Gastrocnemius medialis (tissue), 4 donors: Measurements from ENCODE around the gene CCDC9B.

ENCODE experiments used
- POLR2A ChIP-seq, 2 donors: fragments of 450-650 bp; IDR thresholded peaks; one replicate each; pipeline ENCODE4 v1.6.1; 2017; ENCODE audit warnings: antibody characterized with exemption in 2 of 2, mild to moderate bottlenecking in 2 of 2, moderate library complexity in 2 of 2
- TF ChIP-seq, protein P1 (sequence below), 5 experiments: fragments of 450-650 bp in 3 of 5; fragments of 200-600 bp in 2 of 5; sonication (generic) in 2 of 5; IDR thresholded peaks in 4 of 5; conservative IDR thresholded peaks in 1 of 5; 1 replicate in 4 of 5; 2 replicates in 1 of 5; pipeline ENCODE4 v1.5.1; 2016 to 2019; ENCODE audit warnings: antibody characterized with exemption in 5 of 5, mild to moderate bottlenecking in 3 of 5, moderate library complexity in 3 of 5

DNA sequence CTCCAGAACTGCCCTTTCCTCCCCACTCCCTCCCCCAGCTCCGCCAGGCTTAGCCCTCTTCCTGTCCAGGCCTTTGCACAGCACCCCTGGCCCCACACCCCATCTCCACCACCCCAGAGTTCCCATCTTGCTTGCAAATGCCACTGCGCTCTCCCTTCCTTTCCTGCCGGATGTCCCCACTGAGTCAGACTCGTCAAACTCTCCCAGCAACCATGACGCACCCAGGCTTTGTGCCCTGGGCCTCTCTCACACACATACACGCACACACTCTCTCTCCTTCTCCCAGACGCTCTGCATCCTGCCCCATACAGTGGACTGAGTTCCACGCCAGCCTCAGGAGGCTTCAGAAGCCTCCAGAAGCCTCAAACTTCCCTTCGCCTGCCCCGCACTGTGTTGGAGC, 2.8 kb upstream of the CCDC9B start:
- TF ChIP-seq, protein P1, sequence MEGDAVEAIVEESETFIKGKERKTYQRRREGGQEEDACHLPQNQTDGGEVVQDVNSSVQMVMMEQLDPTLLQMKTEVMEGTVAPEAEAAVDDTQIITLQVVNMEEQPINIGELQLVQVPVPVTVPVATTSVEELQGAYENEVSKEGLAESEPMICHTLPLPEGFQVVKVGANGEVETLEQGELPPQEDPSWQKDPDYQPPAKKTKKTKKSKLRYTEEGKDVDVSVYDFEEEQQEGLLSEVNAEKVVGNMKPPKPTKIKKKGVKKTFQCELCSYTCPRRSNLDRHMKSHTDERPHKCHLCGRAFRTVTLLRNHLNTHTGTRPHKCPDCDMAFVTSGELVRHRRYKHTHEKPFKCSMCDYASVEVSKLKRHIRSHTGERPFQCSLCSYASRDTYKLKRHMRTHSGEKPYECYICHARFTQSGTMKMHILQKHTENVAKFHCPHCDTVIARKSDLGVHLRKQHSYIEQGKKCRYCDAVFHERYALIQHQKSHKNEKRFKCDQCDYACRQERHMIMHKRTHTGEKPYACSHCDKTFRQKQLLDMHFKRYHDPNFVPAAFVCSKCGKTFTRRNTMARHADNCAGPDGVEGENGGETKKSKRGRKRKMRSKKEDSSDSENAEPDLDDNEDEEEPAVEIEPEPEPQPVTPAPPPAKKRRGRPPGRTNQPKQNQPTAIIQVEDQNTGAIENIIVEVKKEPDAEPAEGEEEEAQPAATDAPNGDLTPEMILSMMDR (IDR thresholded peaks at IDR 0.05 in 4 of 5, conservative IDR thresholded peaks at IDR 0.05 in 1 of 5) = no peak
- TF ChIP-seq POLR2A (IDR thresholded peaks at IDR 0.05) = no peak
